Jurkat, Clone E6-1 (cell line): Measurements from ENCODE around the gene ANKS1B.
"Not testable (repeated sequence)": the region's sequence is repeated elsewhere in the genome, so short reads cannot be mapped to it uniquely, and the experiment has no call there.

Source experiments
- DNase-seq: peaks from one replicate; pipeline ENCODE4 v3.0.0-alpha.2; 2011; ENCODE audit warnings: low read depth, low spot score
- H3K4me3 ChIP-seq: 2 replicates; pipeline ENCODE4 v1.5.1; 2011; ENCODE audit warnings: mild to moderate bottlenecking, low read length, control low read depth, moderate library complexity

The ANKS1B gene

GRCh38 chr12:99277591-99278379 lies 707.0 kb downstream of the ANKS1B start:
- no peak overlapping the region for H3K4me3 ChIP-seq
- no peak for DNase-seq

- DNase-seq, result no peak
- no peak overlapping the region for H3K4me3 ChIP-seq
These were observed 713.7 kb downstream of the ANKS1B start for GRCh38 chr12:99271071-99271470.

- H3K4me3 ChIP-seq, result no peak overlapping the region
- no peak for DNase-seq
These were observed 717.7 kb downstream of the ANKS1B start for GRCh38 chr12:99267038-99267437.

- DNase-seq, result no peak
- no peak overlapping the region for H3K4me3 ChIP-seq
These were observed 719.1 kb downstream of the ANKS1B start for GRCh38 chr12:99265648-99266047.

- H3K4me3 ChIP-seq, result no peak overlapping the region
- no peak for DNase-seq
These were observed 723.5 kb downstream of the ANKS1B start for GRCh38 chr12:99261256-99261655.

- no peak overlapping the region for H3K4me3 ChIP-seq
- no peak for DNase-seq
These were observed 724.2 kb downstream of the ANKS1B start for GRCh38 chr12:99260456-99260996.

GRCh38 chr12:99259040-99259934 lies 725.4 kb downstream of the ANKS1B start:
- DNase-seq, result no peak
- no peak overlapping the region for H3K4me3 ChIP-seq

GRCh38 chr12:99257672-99258071 lies 727.1 kb downstream of the ANKS1B start:
- no peak overlapping the region for H3K4me3 ChIP-seq
- DNase-seq, result no peak

- H3K4me3 ChIP-seq, result no peak overlapping the region
- no peak for DNase-seq
These were observed 731.7 kb downstream of the ANKS1B start for GRCh38 chr12:99253068-99253467.

- DNase-seq, result no peak
- no peak overlapping the region for H3K4me3 ChIP-seq
These were observed 734.6 kb downstream of the ANKS1B start for GRCh38 chr12:99250091-99250490.

- DNase-seq, result no peak
- H3K4me3 ChIP-seq, result no peak overlapping the region
These were observed 735.2 kb downstream of the ANKS1B start for GRCh38 chr12:99249543-99249942.

GRCh38 chr12:99237907-99238538 lies 746.7 kb downstream of the ANKS1B start:
- peak; percentile 56 for DNase-seq
- H3K4me3 ChIP-seq, result not testable (repeated sequence)

- H3K4me3 ChIP-seq, result no peak overlapping the region
- no peak for DNase-seq
These were observed 749.4 kb downstream of the ANKS1B start for GRCh38 chr12:99235381-99235780.

GRCh38 chr12:99234702-99235101 lies 750.0 kb downstream of the ANKS1B start:
- no peak overlapping the region for H3K4me3 ChIP-seq
- no peak for DNase-seq

GRCh38 chr12:99232324-99232723 lies 752.4 kb downstream of the ANKS1B start:
- no peak for DNase-seq
- H3K4me3 ChIP-seq, result no peak overlapping the region

- DNase-seq, result no peak
- no peak overlapping the region for H3K4me3 ChIP-seq
These were observed 753.7 kb downstream of the ANKS1B start for GRCh38 chr12:99231031-99231430.

GRCh38 chr12:99224237-99224636 lies 760.5 kb downstream of the ANKS1B start:
- no peak overlapping the region for H3K4me3 ChIP-seq
- DNase-seq, result no peak

- no peak overlapping the region for H3K4me3 ChIP-seq
- no peak for DNase-seq
These were observed 761.2 kb downstream of the ANKS1B start for GRCh38 chr12:99223579-99223978.

GRCh38 chr12:99213047-99213446 lies 771.7 kb downstream of the ANKS1B start:
- no peak for DNase-seq
- H3K4me3 ChIP-seq, result no peak overlapping the region

- no peak overlapping the region for H3K4me3 ChIP-seq
- DNase-seq, result no peak
These were observed 772.5 kb downstream of the ANKS1B start for GRCh38 chr12:99212275-99212674.
